ENCODE data around the gene KIAA1328. TPM values are rescaled to one million over a fixed set of nuclear protein-coding genes. Genes with fewer than 3 reads are reported as not detected.

KIAA1328 gene
- polyA plus RNA-seq, 1 of the 3 experiments (the other 2 are of a cell fraction) = 2.6 TPM

DNA sequence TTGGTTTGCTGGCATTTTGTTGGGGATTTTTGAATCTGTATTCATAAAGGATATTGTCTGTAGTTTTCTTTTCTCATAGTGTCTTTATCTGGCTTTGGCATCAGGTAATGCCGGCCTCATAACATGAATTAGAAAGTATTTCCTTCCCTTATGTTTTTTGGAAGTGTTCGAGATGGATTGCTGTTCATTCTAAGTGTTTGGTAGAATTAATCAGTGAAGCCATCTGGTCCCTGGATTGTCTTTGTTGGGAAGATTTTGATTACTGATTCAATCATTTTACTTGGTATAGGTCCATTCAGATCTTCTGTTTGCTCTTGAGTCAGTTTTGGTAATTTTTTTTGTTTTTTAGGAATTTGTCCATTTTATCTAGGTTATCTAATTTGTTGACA lies 22.3 kb downstream of the KIAA1328 start:
- Histone ChIP-seq H4K20me1 (ENCODE audit: insufficient read depth) (no peaks in the 10 kb centered on the region), H3K9ac (peak overlapping the region; percentile 16; the same call in 1 of the 2 replicates), H3K27me3 (ENCODE audit: insufficient read depth) (no peaks in the 10 kb centered on the region), H3K9me3 (peaks cover 9% of the 10 kb centered on the region; the same call in 1 of the 2 replicates), H2AFZ (ENCODE audit: low read depth) (peak overlapping the region; percentile 5; the same call in 1 of the 2 replicates), H3K27ac (ENCODE audit: low read depth in 2 of 2, low read length in 1 of 2) (peak overlapping the region in 1 of 2 experiments; percentile 87; a peak in 3 of 4 replicates), H3K79me2 (ENCODE audit: insufficient read depth) (no peaks in the 10 kb centered on the region; the same call in 1 of the 2 replicates), H3K4me3 (ENCODE audit: low read depth in 2 of 2, low read length in 1 of 2) (no peak overlapping the region), H3K4me1 (ENCODE audit: control insufficient read depth in 1 of 2, insufficient read depth in 2 of 2, low read depth in 1 of 2, low read length in 1 of 2) (peaks cover 0 to 7% of the 10 kb centered on the region in 2 experiments; a peak in 2 of 4 replicates), H3K4me2 (peak overlapping the region; percentile 56; the same call in 1 of the 2 replicates), H3F3A (replicated peaks; ENCODE audit: insufficient read depth) (peaks cover 29% of the 10 kb centered on the region), H3K9me2 (no peaks in the 10 kb centered on the region; the same call in 1 of the 2 replicates), H3K36me3 (replicated peaks in 1 of 2; ENCODE audit: control insufficient read depth in 1 of 2, insufficient read depth in 2 of 2, low read length in 1 of 2) (peaks cover 2 to 5% of the 10 kb centered on the region in 2 experiments)
- 14% methylated on average over 2 of the region's 2 CpGs for WGBS (ENCODE audit: low lambda C conversion rate)
- ChIA-PET CTCF (interaction anchor here (0.7 kb wide), 1 partner anchor 232 kb away, joined by 3 read pairs; no protein-coding TSS in a partner anchor), POLR2A (no interaction called here)
- DNase-seq = no peak
- TF ChIP-seq JUND (IDR thresholded peaks at IDR 0.05) (no peak), CHD2 (IDR thresholded peaks at IDR 0.05; ENCODE audit: low read length, partially characterized antibody) (no peak), FOSL2 (IDR thresholded peaks at IDR 0.05; ENCODE audit: borderline replicate concordance, low read depth) (no peak), MEF2A (IDR thresholded peaks at IDR 0.05; ENCODE audit: borderline replicate concordance, low read depth) (no peak), TCF12 (IDR thresholded peaks at IDR 0.05) (peak; percentile 65), GABPA (IDR thresholded peaks at IDR 0.05; ENCODE audit: low read depth) (no peak), POLR2AphosphoS5 (IDR thresholded peaks at IDR 0.05; ENCODE audit: low read depth, low read length) (no peak), EZH2phosphoT487 (IDR thresholded peaks at IDR 0.05; ENCODE audit: borderline replicate concordance, low read depth) (no peak), RAD21 (IDR thresholded peaks at IDR 0.05; ENCODE audit: low read length) (no peak), TEAD4 (IDR thresholded peaks at IDR 0.05; ENCODE audit: borderline replicate concordance, insufficient read depth) (no peak), FOXJ3 (CRISPR knock-in tag; IDR thresholded peaks at IDR 0.05) (no peak), YY1 (IDR thresholded peaks at IDR 0.05; ENCODE audit: low read depth) (no peak), RCOR1 (IDR thresholded peaks at IDR 0.05; ENCODE audit: low read length) (no peak), ZBTB33 (IDR thresholded peaks at IDR 0.05; ENCODE audit: borderline replicate concordance, low read depth) (no peak), FOXM1 (IDR thresholded peaks at IDR 0.05; ENCODE audit: low read depth) (no peak), NRF1 (IDR thresholded peaks at IDR 0.05; ENCODE audit: low read depth, low read length) (no peak), EP300 (IDR thresholded peaks at IDR 0.05; ENCODE audit: borderline replicate concordance in 1 of 2, low read depth in 1 of 2, low read length in 1 of 2) (peak in 1 of 2 experiments; percentile 31; a peak in 2 of 4 replicates), GATA2 (CRISPR knock-in tag; IDR thresholded peaks at IDR 0.05) (no peak), NFIC (IDR thresholded peaks at IDR 0.05; ENCODE audit: borderline replicate concordance) (no peak), SIN3A (IDR thresholded peaks at IDR 0.05; ENCODE audit: borderline replicate concordance, low read depth, low read length) (no peak), PBX3 (IDR thresholded peaks at IDR 0.05) (peak; percentile 64)
- TF ChIP-seq, protein P1, sequence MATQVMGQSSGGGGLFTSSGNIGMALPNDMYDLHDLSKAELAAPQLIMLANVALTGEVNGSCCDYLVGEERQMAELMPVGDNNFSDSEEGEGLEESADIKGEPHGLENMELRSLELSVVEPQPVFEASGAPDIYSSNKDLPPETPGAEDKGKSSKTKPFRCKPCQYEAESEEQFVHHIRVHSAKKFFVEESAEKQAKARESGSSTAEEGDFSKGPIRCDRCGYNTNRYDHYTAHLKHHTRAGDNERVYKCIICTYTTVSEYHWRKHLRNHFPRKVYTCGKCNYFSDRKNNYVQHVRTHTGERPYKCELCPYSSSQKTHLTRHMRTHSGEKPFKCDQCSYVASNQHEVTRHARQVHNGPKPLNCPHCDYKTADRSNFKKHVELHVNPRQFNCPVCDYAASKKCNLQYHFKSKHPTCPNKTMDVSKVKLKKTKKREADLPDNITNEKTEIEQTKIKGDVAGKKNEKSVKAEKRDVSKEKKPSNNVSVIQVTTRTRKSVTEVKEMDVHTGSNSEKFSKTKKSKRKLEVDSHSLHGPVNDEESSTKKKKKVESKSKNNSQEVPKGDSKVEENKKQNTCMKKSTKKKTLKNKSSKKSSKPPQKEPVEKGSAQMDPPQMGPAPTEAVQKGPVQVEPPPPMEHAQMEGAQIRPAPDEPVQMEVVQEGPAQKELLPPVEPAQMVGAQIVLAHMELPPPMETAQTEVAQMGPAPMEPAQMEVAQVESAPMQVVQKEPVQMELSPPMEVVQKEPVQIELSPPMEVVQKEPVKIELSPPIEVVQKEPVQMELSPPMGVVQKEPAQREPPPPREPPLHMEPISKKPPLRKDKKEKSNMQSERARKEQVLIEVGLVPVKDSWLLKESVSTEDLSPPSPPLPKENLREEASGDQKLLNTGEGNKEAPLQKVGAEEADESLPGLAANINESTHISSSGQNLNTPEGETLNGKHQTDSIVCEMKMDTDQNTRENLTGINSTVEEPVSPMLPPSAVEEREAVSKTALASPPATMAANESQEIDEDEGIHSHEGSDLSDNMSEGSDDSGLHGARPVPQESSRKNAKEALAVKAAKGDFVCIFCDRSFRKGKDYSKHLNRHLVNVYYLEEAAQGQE (IDR thresholded peaks at IDR 0.05; ENCODE audit: low read depth, low read length) = no peak
- TF ChIP-seq, protein P2, sequence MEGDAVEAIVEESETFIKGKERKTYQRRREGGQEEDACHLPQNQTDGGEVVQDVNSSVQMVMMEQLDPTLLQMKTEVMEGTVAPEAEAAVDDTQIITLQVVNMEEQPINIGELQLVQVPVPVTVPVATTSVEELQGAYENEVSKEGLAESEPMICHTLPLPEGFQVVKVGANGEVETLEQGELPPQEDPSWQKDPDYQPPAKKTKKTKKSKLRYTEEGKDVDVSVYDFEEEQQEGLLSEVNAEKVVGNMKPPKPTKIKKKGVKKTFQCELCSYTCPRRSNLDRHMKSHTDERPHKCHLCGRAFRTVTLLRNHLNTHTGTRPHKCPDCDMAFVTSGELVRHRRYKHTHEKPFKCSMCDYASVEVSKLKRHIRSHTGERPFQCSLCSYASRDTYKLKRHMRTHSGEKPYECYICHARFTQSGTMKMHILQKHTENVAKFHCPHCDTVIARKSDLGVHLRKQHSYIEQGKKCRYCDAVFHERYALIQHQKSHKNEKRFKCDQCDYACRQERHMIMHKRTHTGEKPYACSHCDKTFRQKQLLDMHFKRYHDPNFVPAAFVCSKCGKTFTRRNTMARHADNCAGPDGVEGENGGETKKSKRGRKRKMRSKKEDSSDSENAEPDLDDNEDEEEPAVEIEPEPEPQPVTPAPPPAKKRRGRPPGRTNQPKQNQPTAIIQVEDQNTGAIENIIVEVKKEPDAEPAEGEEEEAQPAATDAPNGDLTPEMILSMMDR (IDR thresholded peaks at IDR 0.05) = no peak
- TF ChIP-seq, protein P3, sequence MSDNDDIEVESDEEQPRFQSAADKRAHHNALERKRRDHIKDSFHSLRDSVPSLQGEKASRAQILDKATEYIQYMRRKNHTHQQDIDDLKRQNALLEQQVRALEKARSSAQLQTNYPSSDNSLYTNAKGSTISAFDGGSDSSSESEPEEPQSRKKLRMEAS (IDR thresholded peaks at IDR 0.05; ENCODE audit: low read depth) = no peak

All from SK-N-SH (cell line).